SK-N-MC (cell line): ENCODE data around the gene ZNF586.

ENCODE experiments used
- EZH2 ChIP-seq: fragments of 200-600 bp; sonication (generic); IDR thresholded peaks from one replicate; pipeline ENCODE4 v1.6.1; 2017; ENCODE audit warnings: antibody characterized with exemption
- POLR2AphosphoS5 ChIP-seq: IDR thresholded peaks from 2 replicates; pipeline ENCODE4 v1.6.1; 2012; ENCODE audit warnings: mild to moderate bottlenecking, low read depth, low read length, borderline replicate concordance

GRCh38 chr19:57776764-57777296 is 7.4 kb downstream of the ZNF586 start:
- TF ChIP-seq EZH2 (no peak), POLR2AphosphoS5 (no peak)
